GM21360 (cell line): Measurements from ENCODE around the gene USP36.

Experiments
- ATAC-seq: cut with Tn5 transposase; IDR thresholded peaks from one replicate; pipeline ENCODE4 v1.9.1; 2021; ENCODE audit warnings: mild to moderate bottlenecking, moderate library complexity; ENCODE audit not compliant: unreplicated experiment

The USP36 gene

DNA sequence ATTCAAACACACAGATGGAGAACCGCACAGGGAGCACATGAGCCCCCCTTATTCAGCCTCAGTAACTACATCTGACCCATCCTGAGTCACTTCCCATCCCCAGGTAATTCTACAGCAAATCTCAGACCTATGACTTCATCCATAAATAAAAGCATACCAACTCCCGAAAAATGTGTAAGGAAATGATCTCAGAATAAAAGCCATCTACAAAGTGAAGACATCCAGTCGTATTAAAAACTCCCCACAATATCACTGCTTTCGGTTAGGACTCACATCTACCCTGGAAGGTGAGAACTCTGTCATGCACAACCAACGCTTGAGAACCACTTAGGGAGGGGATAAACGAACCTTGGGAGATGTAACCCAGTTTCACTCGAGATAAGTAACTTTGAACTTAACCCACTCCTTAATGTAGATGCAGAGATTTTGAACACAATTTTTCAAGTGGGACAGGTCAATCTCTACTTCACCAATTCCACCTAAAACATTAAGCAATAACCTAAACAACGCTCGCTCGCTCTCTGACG is 1.3 kb downstream of the USP36 start:
- ATAC-seq = no peak

DNA sequence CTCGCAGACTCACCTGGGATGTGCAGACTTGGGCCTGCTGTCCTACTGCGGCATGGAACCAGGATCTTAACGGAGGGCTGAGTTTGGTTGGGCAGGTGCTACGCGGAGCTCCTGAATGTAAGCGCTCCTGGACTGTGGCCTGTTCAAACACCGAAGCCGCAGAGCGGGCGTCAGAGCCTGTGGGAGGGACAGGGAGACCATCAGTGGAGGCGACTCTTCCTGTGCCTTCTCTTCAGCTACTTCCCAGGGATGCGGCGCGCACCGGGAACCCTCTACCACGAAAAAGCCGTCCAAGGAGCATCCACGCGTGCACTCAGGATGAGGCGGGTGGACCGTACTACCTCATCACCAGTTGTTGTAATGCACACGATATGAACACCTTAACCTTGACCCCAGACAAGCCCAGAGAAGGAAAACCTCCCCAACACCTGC is 2.0 kb downstream of the USP36 start:
- ATAC-seq = no peak

DNA sequence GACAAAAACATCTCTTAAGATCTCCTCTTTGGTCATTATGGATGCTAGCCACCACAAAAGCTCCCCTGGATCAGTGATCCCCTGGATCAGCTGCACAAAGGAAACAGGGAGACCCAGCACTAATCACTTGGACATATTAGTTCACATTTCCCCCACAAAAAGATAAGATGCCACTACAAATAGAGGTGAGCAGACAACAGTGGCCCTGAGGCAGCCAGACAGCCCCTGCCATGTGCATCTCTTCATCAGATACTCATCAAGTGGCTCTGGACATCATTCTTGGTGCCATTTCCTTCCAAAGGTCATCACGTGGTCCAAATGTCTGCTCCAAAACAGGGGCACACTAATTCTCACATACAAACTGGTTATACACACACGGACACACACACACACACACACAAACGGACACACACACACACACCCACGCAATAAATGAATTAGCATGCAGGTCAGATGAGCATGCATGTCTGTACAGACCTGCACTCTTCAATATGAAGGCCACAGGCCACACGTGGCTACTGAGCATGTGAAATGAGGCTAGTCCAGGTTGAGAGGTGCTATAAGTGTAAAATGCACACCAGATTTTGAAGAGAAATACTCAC is 4.1 kb downstream of the USP36 start:
- no peak for ATAC-seq

DNA sequence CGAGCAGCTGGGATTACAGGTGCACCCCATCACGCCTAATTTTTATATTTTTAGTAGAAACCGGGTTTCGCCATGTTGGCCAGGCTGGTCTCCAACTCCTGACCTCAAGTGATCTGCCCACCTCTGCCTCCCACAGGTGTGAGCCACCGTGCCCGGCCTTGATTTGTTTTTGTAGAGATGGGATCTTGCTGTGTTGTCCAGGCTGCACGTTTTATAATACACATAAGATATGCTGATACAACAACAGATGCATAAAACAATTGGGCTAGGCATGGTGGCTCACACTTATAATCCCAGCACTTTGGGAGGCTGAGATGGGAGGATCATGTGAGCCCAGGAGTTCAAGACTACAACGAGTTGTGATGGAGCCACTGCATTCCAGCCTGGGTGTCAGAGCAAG is 6.0 kb downstream of the USP36 start:
- no peak for ATAC-seq

GRCh38 chr17:78832541-78832810 is 8.1 kb downstream of the USP36 start:
- ATAC-seq = no peak

DNA sequence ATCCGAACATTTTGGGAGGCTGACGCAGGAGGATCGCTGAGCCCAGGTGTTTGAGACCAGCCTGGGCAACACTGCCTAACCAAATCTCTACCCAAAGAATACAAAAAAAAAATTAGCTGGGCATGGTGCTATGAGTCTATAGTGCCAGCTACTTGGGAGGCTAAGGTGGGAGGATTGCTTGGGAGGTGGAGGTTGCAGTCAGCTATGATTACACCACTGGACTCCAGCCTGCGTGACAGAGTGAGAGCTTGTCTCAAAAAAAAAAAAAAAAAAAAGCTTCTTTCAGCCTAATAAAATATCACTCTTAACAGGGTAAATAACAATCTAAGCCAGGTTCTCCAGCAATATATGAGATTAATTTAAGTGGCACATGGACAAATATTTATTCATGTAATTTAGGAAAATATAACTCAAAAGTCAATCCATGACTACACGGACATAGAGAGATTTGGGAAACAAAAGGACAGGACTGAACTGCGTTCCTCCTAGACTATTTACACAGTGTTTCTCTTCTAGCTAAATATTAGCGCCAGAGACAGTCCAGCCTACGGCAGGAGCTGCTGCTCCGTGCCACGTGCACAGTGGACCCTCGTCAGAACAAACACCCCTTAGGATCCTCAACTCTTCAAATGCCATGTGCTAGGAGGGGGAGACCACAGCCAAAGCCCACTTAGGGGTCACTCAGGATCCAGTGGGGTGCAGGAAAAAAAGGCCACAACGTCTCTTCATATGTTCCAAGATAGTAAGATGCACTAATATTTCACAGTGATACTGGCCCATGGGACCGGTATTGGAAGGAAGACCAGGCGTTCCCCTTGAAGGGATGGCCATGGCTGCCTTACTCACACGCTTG is 8.7 kb downstream of the USP36 start:
- ATAC-seq = no peak

- no peak for ATAC-seq
These were observed 11.1 kb downstream of the USP36 start for GRCh38 chr17:78829477-78829876.

DNA sequence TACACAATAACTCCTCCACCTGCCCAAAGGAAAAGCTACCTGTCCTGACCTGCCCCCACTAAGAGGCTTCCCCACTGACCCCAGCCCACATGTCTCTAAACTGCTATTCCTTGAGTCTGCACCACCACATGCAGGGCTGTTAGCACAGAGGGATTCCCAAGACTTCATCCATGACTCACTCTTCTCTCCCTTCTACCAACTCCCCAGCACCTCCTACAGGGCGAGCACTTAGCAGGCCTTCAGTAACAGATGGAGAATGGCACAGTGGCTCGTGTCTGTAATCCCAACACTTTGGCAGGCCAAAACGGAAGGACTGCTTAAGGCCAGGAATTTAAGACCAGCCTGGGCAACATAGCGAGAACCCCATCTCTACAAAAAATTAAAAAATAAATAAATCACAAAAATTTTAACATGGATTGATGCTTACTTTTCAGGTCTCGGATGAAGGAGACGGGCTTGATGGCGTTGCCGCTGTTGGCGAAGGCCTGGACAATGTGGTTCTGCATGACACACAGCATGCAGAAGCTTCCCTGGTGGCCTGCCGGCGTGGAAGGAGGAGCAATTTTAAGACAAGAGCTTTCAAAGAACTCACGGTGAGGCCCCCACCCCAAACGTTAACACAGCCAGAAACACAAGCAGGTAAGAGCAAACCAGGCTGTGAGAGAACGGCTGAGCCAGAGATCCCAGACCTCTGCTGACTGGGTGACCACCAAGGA is 12.0 kb downstream of the USP36 start:
- ATAC-seq = no peak

DNA sequence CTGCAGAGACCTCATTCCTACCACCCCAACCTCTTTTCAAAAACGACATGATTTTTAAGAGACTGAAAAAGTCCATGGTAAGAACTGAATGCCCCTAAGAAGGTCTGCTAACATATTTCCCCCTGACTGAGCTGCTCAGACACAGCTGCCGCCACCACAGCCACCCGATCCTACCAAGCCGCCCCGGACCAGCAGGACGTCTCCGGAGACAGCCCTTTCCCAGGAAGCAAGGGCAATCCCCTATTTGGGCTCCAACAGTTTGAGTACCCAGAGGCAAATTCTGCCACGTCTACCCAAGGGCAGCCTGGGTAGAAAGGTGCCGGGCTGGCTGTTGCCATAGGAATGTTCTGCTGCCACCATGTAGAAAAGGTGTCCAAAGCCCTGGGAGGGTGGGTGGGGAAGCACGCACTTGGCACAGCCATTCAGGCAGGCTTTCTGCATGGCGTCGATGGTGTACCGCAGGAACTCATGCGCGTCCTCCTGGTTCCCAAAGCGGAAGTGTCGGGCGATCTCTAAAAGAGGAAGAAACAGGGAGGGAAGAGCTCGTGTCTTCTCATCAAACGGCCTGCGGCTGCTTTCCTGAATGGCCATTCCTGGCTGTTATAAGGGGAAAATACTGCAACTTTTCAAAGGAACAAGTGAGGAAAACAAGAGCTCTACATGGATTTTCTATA is 13.6 kb downstream of the USP36 start:
- ATAC-seq = no peak

DNA sequence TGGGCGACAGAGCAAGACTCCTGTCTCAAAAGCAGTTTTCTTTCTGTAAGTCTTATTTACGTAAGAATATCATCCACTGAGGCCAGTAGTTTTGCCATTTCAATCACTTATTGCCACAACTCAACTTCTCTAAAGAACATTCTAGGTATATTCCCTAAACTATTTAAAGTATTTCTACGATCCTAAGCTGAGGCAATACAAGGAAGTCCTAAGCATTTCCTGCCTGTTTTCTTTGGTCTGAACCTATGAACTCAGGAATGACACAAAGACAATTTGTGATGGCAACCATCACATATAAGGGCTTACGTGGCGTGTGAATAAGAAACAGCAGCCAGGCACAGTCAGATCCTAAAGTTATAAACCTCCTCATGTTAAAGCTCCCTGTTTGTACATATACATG is 14.2 kb downstream of the USP36 start:
- ATAC-seq = no peak

DNA sequence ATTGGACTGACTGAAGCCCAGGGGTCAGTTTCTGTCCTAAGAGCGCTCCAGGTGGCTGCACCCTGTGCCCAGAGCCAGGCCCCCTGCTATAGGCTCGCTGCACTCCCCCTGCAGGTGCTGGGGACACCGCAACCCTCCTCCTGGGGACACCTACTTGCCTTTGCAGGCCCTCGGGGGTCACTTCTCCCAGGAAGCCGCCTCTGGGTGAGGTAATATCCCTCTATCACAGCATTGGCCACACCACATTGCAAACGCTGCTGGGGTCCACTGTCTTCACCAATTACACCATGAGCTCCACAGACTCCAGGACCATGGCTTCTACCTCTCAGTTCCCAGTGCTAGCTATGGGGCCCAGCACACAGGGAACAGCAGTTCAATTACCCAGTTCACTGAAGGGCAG is 14.9 kb downstream of the USP36 start:
- no peak for ATAC-seq

GRCh38 chr17:78824240-78824639 is 16.4 kb downstream of the USP36 start:
- ATAC-seq = no peak

- no peak for ATAC-seq
These were observed 17.1 kb downstream of the USP36 start for GRCh38 chr17:78823282-78824046.

DNA sequence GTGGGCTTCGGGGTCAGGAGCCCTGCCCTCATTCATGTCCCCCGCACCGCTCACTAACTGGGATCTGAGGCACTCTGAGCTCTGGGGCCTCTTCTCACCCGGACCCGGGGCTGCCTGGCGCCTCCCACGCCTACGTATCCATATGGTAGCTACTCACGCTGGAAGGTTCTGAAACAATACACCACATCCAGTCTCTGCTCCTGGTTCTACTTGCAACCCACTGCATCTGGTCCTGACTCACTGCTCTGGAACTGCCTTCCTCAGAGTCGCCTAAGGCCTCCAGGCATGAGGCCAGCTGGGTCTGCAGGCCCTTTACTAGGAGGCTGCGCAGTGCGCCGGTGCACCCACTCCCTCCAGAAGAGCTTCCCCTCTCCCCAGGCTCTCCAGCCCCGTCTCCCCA is 18.1 kb downstream of the USP36 start:
- no peak for ATAC-seq

DNA sequence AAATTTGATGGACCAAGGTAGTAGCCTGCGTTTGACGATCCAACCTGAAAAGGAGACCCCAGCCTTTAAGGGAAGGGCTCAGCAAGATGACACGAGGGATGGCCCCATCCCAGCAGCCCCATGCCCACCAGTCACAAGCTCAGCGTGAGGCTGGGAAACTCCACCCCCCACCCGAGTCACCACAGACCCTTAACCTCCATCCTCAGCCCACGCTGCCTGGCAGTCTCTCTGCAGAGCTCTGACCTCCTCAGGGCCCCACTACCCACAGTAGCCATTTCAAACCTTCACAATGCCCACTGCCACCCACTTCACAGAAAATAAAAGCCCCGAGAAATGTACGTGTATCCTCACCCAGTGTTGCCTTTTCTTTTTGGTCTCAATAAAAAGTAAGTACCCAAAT is 18.7 kb downstream of the USP36 start:
- ATAC-seq = no peak

DNA sequence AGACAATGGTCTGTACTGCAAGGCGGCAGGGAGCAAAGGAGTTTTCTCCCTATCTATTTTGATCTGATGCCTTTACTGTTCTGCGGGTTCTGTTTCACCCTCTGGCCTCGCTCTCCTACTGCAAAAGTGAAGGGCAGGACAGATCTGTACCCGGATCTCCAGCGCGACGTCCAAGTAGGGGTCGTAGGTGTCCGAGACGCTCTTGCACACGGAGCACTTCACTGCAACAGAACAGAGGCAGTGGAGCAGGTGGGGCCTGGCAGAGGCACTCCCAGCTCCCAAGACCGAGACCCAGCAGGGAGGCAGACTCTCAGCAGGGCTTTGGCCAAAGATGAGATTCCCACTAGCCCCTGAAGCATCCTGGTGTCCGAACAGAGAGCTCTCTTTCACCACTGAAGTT is 19.8 kb downstream of the USP36 start:
- ATAC-seq = no peak

DNA sequence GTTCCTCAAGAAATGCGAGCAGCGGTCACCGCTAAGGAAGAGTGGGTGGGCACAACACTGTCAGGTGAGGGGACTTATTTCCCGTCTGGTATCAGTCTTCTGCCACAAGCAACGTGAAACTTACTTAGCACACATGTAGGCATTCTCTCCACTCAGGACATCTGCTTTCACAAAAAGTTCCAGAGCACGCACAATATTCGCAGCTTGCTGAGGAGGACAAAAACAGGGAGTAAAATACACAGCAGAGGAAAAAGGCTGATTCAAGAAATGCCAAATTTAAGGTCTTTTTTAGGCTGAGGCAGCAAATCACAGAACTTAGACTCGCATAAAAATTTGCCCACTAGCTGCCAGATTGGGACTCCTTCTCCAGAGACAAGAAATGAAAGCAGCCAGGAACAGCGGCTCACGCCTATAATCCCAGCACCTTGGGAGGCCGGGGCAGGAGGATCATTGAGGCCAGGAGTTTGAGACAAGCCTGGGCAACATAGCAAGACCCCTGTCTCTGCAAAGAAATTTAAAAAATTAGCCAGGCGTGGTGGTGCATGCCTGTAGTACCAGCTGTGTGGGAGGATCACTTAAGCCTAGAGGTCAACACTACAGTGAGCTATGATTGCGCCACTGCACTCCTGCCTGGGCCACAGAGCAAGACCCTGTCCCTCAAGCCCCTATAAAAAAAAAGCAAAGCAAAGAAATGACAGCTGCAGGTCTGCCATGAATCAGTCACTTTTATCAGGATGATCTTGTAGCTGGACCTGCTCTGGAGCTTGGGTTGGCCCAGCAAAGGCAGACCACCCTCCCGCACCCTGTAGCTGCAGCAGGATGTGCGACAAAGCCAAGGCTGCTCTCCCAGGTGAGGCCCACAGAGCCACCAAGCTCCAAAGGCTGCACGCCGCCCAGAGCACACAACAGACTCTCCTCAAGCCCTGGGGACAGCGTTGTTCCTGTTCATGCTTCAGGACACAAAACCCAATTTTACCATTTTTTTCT is 20.5 kb downstream of the USP36 start:
- ATAC-seq = no peak

DNA sequence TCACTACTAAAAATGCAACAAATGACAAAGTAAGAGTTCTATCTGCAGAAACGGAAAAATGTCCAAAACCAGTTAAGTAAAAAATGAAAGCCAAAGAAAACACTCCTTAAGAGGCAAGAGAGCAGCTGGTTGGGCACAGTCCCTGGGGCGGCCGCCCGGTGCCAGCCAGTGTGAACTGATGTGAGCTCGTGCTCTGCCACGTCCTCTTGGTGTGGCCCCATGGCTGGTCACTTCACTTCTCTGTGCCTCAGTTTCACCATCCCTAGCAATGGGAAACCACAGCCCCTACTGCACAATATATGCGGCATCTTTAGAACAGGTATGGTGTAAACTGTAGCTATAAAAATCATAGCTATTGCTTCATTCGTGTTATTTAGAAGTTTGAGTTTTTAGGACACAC is 21.2 kb downstream of the USP36 start:
- no peak for ATAC-seq

DNA sequence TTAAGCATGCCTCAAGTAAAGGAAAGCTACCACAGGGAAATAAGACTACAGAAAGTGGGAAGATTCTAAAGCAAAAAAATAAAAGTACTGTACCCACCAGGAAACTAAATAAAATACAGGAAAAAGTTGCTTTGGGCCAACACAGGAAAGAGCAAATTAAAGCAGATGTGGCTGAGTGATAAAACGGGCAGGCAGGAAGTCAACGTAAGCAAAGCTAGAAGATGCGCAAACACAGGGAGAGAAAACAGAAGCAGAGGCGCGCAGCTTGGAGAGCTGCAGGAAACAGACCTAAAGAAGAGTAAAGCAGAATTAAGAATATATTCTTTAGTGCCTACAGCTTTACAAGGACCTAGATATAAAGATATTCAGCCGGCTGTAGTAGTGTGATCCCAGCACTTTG is 21.7 kb downstream of the USP36 start:
- no peak for ATAC-seq
